ENCODE measurements around the gene LGALS4. TPM values are rescaled to one million over a fixed set of nuclear protein-coding genes. Genes with fewer than 3 reads are reported as not detected.

LGALS4 gene
- total and polyA plus RNA-seq, 9 of the 15 experiments (the other 6 are each of a cell fraction or from before 2014, with no cell fraction given): 0.08 to 1.1 (median 0.30) TPM; not detected in 3

DNA sequence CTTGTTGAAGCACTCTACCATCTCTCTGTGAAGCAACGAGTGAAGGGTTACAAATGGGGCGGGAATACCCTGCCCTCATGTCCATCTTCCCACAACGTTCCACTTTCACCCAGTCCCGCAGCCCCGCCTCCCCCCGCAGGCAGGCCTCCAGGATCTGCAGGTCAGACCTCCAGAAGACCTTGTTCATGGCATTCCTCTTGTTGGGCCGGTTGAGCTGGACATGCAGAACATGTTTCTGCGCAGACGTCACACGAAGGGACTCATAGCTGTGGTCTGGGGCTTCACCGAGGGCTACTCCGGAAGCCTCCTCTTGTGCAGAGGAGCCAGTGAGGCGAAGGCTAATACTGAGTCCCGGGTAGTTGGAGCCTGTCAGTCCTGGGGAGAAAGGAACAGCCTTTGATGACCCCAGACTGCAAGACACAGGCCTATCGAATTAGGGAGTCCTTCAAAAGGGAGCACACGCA is 18.4 kb upstream of the LGALS4 start (continued):
- TF ChIP-seq ZNF586 (CRISPR knock-in tag; conservative IDR thresholded peaks at IDR 0.05) (no peak), ZNF561 (CRISPR knock-in tag; conservative IDR thresholded peaks at IDR 0.05) (no peak), ETV1 (tag; conservative IDR thresholded peaks at IDR 0.05; ENCODE audit: low read depth) (peak; percentile 24; the same call in 1 of the 2 replicates), HSF4 (CRISPR knock-in tag; IDR thresholded peaks at IDR 0.05; ENCODE audit: borderline replicate concordance) (0 out of 2 replicates have a peak, but pooled peaks have one; percentile 9), DIDO1 (tag; IDR thresholded peaks at IDR 0.05; ENCODE audit: low read depth) (0 out of 2 replicates have a peak, but pooled peaks have one; percentile 14), SMC3 (conservative IDR thresholded peaks at IDR 0.05; ENCODE audit: insufficient read depth, low read depth, low read length) (0 out of 2 replicates have a peak, but pooled peaks have one; percentile 10), NRF1 (conservative IDR thresholded peaks at IDR 0.05 in 1 of 2, IDR thresholded peaks at IDR 0.05 in 1 of 2) (peak; percentile 55 to 62), TRIM28 (IDR thresholded peaks at IDR 0.05) (no peak), TOE1 (IDR thresholded peaks at IDR 0.05; ENCODE audit: borderline replicate concordance) (peak; percentile 61), TOE1 (CRISPR knock-in tag; IDR thresholded peaks at IDR 0.05; ENCODE audit: borderline replicate concordance, low read depth) (no peak), NFIC (IDR thresholded peaks at IDR 0.05) (no peak), FOXP1 (CRISPR knock-in tag; IDR thresholded peaks at IDR 0.05) (0 out of 2 replicates have a peak, but pooled peaks have one; percentile 60)
- TF ChIP-seq, protein P1, sequence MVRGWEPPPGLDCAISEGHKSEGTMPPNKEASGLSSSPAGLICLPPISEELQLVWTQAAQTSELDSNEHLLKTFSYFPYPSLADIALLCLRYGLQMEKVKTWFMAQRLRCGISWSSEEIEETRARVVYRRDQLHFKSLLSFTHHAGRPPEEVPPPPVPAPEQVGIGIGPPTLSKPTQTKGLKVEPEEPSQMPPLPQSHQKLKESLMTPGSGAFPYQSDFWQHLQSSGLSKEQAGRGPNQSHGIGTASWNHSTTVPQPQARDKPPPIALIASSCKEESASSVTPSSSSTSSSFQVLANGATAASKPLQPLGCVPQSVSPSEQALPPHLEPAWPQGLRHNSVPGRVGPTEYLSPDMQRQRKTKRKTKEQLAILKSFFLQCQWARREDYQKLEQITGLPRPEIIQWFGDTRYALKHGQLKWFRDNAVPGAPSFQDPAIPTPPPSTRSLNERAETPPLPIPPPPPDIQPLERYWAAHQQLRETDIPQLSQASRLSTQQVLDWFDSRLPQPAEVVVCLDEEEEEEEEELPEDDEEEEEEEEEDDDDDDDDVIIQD (CRISPR knock-in tag; IDR thresholded peaks at IDR 0.05): no peak
- TF ChIP-seq, protein P2, sequence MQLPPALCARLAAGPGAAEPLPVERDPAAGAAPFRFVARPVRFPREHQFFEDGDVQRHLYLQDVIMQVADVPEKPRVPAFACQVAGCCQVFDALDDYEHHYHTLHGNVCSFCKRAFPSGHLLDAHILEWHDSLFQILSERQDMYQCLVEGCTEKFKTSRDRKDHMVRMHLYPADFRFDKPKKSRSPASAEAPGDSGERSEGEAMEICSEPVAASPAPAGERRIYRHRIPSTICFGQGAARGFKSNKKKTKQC (CRISPR knock-in tag; IDR thresholded peaks at IDR 0.05): 0 out of 2 replicates have a peak, but pooled peaks have one; percentile 84
- TF ChIP-seq, protein P3, sequence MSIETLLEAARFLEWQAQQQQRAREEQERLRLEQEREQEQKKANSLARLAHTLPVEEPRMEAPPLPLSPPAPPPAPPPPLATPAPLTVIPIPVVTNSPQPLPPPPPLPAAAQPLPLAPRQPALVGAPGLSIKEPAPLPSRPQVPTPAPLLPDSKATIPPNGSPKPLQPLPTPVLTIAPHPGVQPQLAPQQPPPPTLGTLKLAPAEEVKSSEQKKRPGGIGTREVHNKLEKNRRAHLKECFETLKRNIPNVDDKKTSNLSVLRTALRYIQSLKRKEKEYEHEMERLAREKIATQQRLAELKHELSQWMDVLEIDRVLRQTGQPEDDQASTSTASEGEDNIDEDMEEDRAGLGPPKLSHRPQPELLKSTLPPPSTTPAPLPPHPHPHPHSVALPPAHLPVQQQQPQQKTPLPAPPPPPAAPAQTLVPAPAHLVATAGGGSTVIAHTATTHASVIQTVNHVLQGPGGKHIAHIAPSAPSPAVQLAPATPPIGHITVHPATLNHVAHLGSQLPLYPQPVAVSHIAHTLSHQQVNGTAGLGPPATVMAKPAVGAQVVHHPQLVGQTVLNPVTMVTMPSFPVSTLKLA (conservative IDR thresholded peaks at IDR 0.05): peak in 1 of 2 experiments; percentile 54; a peak in 1 of 4 replicates
- TF ChIP-seq, protein P4, sequence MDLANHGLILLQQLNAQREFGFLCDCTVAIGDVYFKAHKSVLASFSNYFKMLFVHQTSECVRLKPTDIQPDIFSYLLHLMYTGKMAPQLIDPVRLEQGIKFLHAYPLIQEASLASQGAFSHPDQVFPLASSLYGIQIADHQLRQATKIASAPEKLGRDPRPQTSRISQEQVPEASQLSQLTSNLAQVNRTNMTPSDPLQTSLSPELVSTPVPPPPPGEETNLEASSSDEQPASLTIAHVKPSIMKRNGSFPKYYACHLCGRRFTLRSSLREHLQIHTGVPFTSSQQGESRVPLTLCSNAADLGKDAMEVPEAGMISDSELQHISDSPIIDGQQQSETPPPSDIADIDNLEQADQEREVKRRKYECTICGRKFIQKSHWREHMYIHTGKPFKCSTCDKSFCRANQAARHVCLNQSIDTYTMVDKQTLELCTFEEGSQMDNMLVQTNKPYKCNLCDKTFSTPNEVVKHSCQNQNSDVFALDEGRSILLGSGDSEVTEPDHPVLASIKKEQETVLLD (IDR thresholded peaks at IDR 0.05): no peak
- TF ChIP-seq, protein P5, sequence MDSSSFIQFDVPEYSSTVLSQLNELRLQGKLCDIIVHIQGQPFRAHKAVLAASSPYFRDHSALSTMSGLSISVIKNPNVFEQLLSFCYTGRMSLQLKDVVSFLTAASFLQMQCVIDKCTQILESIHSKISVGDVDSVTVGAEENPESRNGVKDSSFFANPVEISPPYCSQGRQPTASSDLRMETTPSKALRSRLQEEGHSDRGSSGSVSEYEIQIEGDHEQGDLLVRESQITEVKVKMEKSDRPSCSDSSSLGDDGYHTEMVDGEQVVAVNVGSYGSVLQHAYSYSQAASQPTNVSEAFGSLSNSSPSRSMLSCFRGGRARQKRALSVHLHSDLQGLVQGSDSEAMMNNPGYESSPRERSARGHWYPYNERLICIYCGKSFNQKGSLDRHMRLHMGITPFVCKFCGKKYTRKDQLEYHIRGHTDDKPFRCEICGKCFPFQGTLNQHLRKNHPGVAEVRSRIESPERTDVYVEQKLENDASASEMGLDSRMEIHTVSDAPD (CRISPR knock-in tag; IDR thresholded peaks at IDR 0.05): no peak
- TF ChIP-seq, protein P6, sequence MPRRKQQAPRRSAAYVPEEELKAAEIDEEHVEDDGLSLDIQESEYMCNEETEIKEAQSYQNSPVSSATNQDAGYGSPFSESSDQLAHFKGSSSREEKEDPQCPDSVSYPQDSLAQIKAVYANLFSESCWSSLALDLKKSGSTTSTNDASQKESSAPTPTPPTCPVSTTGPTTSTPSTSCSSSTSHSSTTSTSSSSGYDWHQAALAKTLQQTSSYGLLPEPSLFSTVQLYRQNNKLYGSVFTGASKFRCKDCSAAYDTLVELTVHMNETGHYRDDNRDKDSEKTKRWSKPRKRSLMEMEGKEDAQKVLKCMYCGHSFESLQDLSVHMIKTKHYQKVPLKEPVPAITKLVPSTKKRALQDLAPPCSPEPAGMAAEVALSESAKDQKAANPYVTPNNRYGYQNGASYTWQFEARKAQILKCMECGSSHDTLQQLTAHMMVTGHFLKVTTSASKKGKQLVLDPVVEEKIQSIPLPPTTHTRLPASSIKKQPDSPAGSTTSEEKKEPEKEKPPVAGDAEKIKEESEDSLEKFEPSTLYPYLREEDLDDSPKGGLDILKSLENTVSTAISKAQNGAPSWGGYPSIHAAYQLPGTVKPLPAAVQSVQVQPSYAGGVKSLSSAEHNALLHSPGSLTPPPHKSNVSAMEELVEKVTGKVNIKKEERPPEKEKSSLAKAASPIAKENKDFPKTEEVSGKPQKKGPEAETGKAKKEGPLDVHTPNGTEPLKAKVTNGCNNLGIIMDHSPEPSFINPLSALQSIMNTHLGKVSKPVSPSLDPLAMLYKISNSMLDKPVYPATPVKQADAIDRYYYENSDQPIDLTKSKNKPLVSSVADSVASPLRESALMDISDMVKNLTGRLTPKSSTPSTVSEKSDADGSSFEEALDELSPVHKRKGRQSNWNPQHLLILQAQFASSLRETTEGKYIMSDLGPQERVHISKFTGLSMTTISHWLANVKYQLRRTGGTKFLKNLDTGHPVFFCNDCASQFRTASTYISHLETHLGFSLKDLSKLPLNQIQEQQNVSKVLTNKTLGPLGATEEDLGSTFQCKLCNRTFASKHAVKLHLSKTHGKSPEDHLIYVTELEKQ (CRISPR knock-in tag; IDR thresholded peaks at IDR 0.05): no peak
